Measurements from ENCODE around the gene CD6.

Gene CD6

DNA sequence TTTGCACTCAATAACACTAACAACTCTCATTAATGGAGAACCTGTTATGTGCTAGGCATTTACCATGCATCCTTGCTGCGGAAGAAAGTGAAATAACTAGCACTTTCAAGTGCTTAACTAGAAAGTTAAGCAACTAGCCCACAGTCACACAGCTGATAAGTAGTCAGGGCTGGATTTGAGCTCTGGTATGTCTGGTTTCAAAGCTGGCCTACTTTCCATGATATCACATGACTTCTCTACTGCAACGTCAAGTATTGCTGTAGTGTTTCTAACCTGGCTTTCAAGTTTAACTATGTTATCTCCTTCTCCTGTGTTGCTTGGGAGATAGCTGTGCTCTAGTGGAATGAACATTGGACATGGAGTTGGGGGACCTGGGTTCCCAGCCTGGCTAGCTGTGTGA is 31.6 kb upstream of the CD6 start:
- DNase-seq (ENCODE audit: low read depth), result no peak
- no peak overlapping the region for H3K4me3 ChIP-seq (ENCODE audit: low read depth, low read length)
- TF ChIP-seq POLR2A (IDR thresholded peaks at IDR 0.05; ENCODE audit: extremely low read depth, insufficient read length), result no peak

DNA sequence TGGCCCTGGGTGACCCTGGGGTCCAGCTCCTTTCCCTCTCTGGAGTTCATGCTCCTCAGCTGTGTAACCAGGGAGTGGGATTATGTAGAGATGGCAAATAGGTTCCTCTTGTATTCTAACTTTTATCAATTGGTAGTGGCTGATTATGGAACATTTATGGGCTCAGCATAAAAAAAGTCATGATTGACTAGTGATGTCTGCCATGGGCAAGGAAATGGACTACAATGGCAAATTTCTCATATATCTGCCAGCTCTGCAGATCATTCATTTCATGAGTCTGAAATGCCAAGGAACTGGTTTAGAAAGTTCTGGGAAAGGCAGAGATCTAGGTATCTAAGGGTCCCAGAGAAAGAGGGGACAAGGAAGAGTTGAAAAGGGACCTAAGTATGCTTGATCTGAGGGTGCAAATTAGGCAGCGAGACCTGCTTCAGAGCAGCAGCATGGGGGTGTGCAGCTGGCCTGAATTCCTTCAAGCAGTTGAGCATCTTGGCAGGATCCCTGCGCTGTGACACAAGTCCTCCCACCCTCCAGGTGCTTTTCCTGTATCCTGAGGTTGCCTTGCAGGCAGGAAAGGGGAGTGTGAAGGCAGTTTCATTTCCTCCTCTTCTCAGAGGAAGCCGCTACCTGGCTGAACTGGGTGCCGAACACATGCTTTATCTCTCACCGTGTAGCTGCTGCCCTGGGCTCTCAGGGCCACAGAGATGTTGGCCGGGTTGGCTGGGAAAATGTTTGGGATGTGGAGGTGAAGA is 29.9 kb upstream of the CD6 start:
- no peak for DNase-seq (ENCODE audit: low read depth)
- TF ChIP-seq, protein P1, sequence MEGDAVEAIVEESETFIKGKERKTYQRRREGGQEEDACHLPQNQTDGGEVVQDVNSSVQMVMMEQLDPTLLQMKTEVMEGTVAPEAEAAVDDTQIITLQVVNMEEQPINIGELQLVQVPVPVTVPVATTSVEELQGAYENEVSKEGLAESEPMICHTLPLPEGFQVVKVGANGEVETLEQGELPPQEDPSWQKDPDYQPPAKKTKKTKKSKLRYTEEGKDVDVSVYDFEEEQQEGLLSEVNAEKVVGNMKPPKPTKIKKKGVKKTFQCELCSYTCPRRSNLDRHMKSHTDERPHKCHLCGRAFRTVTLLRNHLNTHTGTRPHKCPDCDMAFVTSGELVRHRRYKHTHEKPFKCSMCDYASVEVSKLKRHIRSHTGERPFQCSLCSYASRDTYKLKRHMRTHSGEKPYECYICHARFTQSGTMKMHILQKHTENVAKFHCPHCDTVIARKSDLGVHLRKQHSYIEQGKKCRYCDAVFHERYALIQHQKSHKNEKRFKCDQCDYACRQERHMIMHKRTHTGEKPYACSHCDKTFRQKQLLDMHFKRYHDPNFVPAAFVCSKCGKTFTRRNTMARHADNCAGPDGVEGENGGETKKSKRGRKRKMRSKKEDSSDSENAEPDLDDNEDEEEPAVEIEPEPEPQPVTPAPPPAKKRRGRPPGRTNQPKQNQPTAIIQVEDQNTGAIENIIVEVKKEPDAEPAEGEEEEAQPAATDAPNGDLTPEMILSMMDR (IDR thresholded peaks at IDR 0.05; ENCODE audit: low read depth, low read length), result no peak
- no peak for TF ChIP-seq POLR2A (IDR thresholded peaks at IDR 0.05; ENCODE audit: extremely low read depth, insufficient read length)
- TF ChIP-seq MYC (IDR thresholded peaks at IDR 0.05; ENCODE audit: low read depth, low read length), result no peak
- TF ChIP-seq, protein P2, sequence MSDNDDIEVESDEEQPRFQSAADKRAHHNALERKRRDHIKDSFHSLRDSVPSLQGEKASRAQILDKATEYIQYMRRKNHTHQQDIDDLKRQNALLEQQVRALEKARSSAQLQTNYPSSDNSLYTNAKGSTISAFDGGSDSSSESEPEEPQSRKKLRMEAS (IDR thresholded peaks at IDR 0.05; ENCODE audit: low read depth, low read length), result no peak
- no peak overlapping the region for H3K4me3 ChIP-seq (ENCODE audit: low read depth, low read length)

DNA sequence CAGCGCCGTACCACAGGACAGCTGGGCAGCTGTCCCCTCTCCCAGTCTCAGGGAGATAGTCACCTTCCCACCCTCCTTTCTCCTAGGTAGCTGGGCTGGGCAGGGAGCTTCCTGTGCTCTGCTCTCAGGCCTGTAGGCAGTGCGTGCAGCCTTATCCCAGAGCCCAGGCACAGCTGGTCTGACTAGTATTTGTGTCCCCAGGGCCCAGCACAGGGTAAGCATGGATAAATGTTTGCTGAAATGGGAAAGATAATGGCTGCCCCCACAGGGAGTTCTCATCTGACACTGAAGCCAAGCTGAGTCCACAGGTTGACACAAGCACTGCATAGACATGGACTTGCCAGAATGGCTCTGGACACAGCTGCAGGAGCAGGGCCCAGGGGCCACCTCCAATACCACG is 29.3 kb upstream of the CD6 start:
- H3K4me3 ChIP-seq (ENCODE audit: low read depth, low read length), result no peak overlapping the region
- TF ChIP-seq POLR2A (IDR thresholded peaks at IDR 0.05; ENCODE audit: extremely low read depth, insufficient read length), result no peak
- no peak for DNase-seq (ENCODE audit: low read depth)

DNA sequence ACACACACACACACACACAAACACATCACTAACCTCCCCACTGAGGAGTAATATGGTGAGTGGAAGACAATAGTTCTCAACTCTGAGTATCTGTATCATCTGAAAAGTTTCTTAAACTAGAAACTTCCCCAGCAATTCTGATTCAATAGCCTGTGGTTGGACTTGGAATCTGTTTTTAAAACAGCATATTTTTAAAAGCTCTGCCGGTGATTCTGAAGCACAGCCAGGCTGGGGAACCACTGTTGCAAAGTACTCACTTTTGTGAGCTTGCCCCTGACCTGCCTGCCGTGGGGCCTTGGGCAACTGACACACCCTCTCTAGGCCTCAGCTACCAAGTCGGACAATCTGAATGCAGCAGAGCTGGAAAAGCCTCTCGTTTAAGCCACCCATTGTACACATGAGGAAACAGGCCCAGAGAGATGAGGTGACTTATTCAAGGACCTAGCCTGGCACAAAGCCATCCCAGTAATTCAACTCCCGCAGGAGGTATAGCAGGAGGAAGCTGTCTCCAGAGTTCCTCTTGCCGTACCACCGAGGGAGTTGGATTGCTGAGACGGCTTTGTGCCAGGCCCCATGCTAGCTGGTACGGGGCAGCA is 28.4 kb upstream of the CD6 start:
- no peak for DNase-seq (ENCODE audit: low read depth)
- no peak overlapping the region for H3K4me3 ChIP-seq (ENCODE audit: low read depth, low read length)
- TF ChIP-seq, protein P1 (IDR thresholded peaks at IDR 0.05; ENCODE audit: low read depth, low read length), result no peak
- TF ChIP-seq POLR2A (IDR thresholded peaks at IDR 0.05; ENCODE audit: extremely low read depth, insufficient read length), result no peak
- TF ChIP-seq, protein P2 (IDR thresholded peaks at IDR 0.05; ENCODE audit: low read depth, low read length), result no peak
- TF ChIP-seq MYC (IDR thresholded peaks at IDR 0.05; ENCODE audit: low read depth, low read length), result no peak

DNA sequence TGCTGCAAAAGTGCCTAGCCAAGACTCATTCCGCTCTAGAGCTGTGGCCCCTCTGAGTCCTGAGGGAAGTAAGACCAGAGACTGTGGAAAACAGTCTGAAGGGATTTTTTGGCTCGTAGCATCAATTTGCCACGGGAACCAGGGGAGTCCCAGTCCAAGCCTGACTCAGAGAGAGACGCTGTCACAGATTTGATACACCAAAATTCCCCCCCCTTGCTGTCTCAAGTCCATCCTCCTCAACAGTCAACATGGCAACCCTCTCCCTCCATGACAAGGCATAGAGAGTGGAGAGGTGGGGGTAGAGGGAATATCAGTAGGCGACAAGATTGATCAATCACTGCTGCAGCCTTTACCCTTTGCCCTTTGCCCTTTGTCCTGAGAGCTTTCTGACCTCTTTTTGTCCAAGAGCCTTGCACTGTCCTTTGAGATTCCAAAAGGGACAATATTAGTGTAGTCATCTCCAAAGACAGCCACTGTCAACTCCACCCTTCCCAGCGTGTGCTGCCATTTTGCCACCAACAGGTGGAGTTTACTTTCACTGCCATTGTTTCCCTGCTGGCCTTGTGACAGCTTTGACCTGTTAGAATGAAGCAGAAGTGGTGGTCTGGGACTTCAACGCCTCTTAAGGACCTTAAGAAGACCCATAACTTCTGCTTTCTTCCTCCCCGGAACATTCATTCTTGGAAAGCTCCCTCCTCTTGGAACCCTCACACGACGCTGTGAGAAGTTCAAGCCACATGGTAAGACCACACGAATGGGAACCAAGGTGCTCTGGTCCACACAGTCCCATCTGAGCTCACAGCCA is 26.8 kb upstream of the CD6 start:
- no peak overlapping the region for H3K4me3 ChIP-seq (ENCODE audit: low read depth, low read length)
- peak; percentile 63 for DNase-seq (ENCODE audit: low read depth)
- TF ChIP-seq, protein P2 (IDR thresholded peaks at IDR 0.05; ENCODE audit: low read depth, low read length), result no peak
- TF ChIP-seq, protein P1 (IDR thresholded peaks at IDR 0.05; ENCODE audit: low read depth, low read length), result peak; percentile 37

DNA sequence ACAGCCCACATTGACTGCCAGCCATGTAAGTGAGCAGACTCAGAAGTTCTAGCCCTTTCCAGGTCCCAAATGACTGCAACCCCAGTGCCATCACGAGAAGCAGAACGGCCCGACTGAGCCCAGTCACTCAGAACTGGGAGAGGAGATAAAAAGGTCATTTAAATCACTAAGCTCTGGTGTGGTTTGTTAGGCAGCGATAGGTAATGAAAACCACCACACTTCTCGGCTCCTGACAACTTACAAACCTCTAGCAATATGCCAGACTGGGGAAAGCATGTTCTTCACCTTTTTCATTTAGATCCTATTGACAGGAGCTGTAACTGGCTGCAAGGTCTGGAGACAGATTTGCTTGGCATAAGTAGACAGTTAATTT is 26.2 kb upstream of the CD6 start:
- no peak for TF ChIP-seq MYC (IDR thresholded peaks at IDR 0.05; ENCODE audit: low read depth, low read length)
- no peak for TF ChIP-seq POLR2A (IDR thresholded peaks at IDR 0.05; ENCODE audit: extremely low read depth, insufficient read length)
- TF ChIP-seq, protein P1 (IDR thresholded peaks at IDR 0.05; ENCODE audit: low read depth, low read length), result no peak
- TF ChIP-seq, protein P2 (IDR thresholded peaks at IDR 0.05; ENCODE audit: low read depth, low read length), result no peak
- no peak overlapping the region for H3K4me3 ChIP-seq (ENCODE audit: low read depth, low read length)
- DNase-seq (ENCODE audit: low read depth), result no peak
